HFFc6 (cell line): ENCODE data around the gene DCLRE1A. TPM values are rescaled to one million over a fixed set of nuclear protein-coding genes. Genes with fewer than 3 reads are reported as not detected.

Experiments
- DNase-seq: peaks from one replicate; pipeline ENCODE4 v3.0.0-alpha.2; 2018
- H3K27ac Mint-ChIP-seq: 2 replicates; pipeline ENCODE4 v1.8.0; 2020; ENCODE audit warnings: mild to moderate bottlenecking, mixed read lengths
- H3K27me3 Mint-ChIP-seq: 2 replicates; pipeline ENCODE4 v1.8.0; 2021; ENCODE audit warnings: mild to moderate bottlenecking, moderate library complexity, mixed read lengths; ENCODE audit not compliant: insufficient read depth
- H3K36me3 Mint-ChIP-seq: 2 replicates; pipeline ENCODE4 v1.8.0; 2021; ENCODE audit warnings: low read depth, mixed read lengths
- H3K4me1 Mint-ChIP-seq: 2 replicates; pipeline ENCODE4 v1.8.0; 2020; ENCODE audit warnings: low read depth, mixed read lengths
- H3K4me3 Mint-ChIP-seq: 2 replicates; pipeline ENCODE4 v1.8.0; 2020; ENCODE audit warnings: mild to moderate bottlenecking, moderate library complexity, mixed read lengths
- H3K9me3 Mint-ChIP-seq: 2 replicates; pipeline ENCODE4 v1.8.0; 2020; ENCODE audit warnings: mild to moderate bottlenecking, mixed read lengths
- CTCF ChIP-seq: fragments of 200-600 bp; sonication (generic); IDR thresholded peaks from 2 replicates; pipeline ENCODE4 v1.5.0; 2021; ENCODE audit warnings: antibody characterized with exemption, mild to moderate bottlenecking
- total RNA-seq, 6 experiments: library from RNA; stranded (reverse); fragmentation: NEBNext Ultra II Directional; extraction: Animal tissue kit (Norgen Biotek cat#: 25700); gene quantifications; 2 replicates in 1 of 6; 3 replicates in 5 of 6; pipeline ENCODE4 v1.2.3, GENCODE V29; 2021

DCLRE1A gene
- total RNA-seq, 6 experiments from 2014 or later, result 4.9 to 6.1 (median 5.4) TPM

- Mint-ChIP-seq H3K4me3 (no peak overlapping the region; the same call in 1 of the 2 replicates), H3K27ac (peak overlapping the region; percentile 44; the same call in 1 of the 2 replicates)
These were observed 4.7 kb upstream of the DCLRE1A start for GRCh38 chr10:113858541-113858940.

GRCh38 chr10:113857210-113857609 lies 3.3 kb upstream of the DCLRE1A start:
- Mint-ChIP-seq H3K9me3 (no peaks in the 10 kb centered on the region), H3K27me3 (peaks cover 4% of the 10 kb centered on the region; the same call in 1 of the 2 replicates), H3K27ac (no peak overlapping the region), H3K4me3 (peak overlapping the region; percentile 91; the same call in 1 of the 2 replicates), H3K36me3 (peaks cover 24% of the 10 kb centered on the region), H3K4me1 (peaks cover 50% of the 10 kb centered on the region)
- no peak for TF ChIP-seq CTCF
- no peak for DNase-seq

More at GRCh38 chr10:113858541-113858940, 4.7 kb upstream of the DCLRE1A start:
- Mint-ChIP-seq H3K9me3 (no peaks in the 10 kb centered on the region), H3K36me3 (peaks cover 29% of the 10 kb centered on the region), H3K27me3 (peaks cover 4% of the 10 kb centered on the region; the same call in 1 of the 2 replicates), H3K4me1 (peaks cover 45% of the 10 kb centered on the region)
- TF ChIP-seq CTCF, result no peak
- peak; percentile 45 for DNase-seq

GRCh38 chr10:113856563-113856962 lies 2.7 kb upstream of the DCLRE1A start:
- H3K9me3 Mint-ChIP-seq, result no peaks in the 10 kb centered on the region
- H3K27ac Mint-ChIP-seq, result peak overlapping the region; percentile 51; the same call in 1 of the 2 replicates
- peak overlapping the region; percentile 91 for H3K4me3 Mint-ChIP-seq
- H3K4me1 Mint-ChIP-seq, result peaks cover 50% of the 10 kb centered on the region
- H3K27me3 Mint-ChIP-seq, result peaks cover 4% of the 10 kb centered on the region; the same call in 1 of the 2 replicates
- DNase-seq, result no peak
- H3K36me3 Mint-ChIP-seq, result peaks cover 23% of the 10 kb centered on the region
- no peak for TF ChIP-seq CTCF

- DNase-seq, result peak; percentile 18
- H3K27me3 Mint-ChIP-seq, result peaks cover 4% of the 10 kb centered on the region; the same call in 1 of the 2 replicates
- peak overlapping the region; percentile 97 for H3K27ac Mint-ChIP-seq
- peak; percentile 41 for TF ChIP-seq CTCF
- H3K4me1 Mint-ChIP-seq, result peaks cover 50% of the 10 kb centered on the region
- H3K36me3 Mint-ChIP-seq, result peaks cover 8% of the 10 kb centered on the region
- H3K9me3 Mint-ChIP-seq, result no peaks in the 10 kb centered on the region
- peak overlapping the region; percentile 91 for H3K4me3 Mint-ChIP-seq
These were observed 1.1 kb upstream of the DCLRE1A start for GRCh38 chr10:113854761-113855588.

GRCh38 chr10:113853578-113854012 lies 287 bp downstream of the DCLRE1A start:
- no peaks in the 10 kb centered on the region for H3K9me3 Mint-ChIP-seq
- no peaks in the 10 kb centered on the region for H3K36me3 Mint-ChIP-seq
- peak overlapping the region; percentile 97 for H3K27ac Mint-ChIP-seq
- peaks cover 4% of the 10 kb centered on the region; the same call in 1 of the 2 replicates for H3K27me3 Mint-ChIP-seq
- no peak for DNase-seq
- H3K4me3 Mint-ChIP-seq, result peak overlapping the region; percentile 91
- no peak for TF ChIP-seq CTCF
- peaks cover 42% of the 10 kb centered on the region for H3K4me1 Mint-ChIP-seq
